T-cell (primary cell): ENCODE results near the gene UBAC2. TPM values are rescaled to one million over a fixed set of nuclear protein-coding genes. Genes with fewer than 3 reads are reported as not detected.

ENCODE experiments used
- ATAC-seq, 4 experiments: fragments of 200-7000 bp in 3 of 4; fragments of 150-1000 bp in 1 of 4; cut with Tn5 transposase; replicated peaks in 1 of 4; 1 replicate in 3 of 4; 2 replicates in 1 of 4; pipeline ENCODE4 v1.10.0; 2021; ENCODE audit warnings: moderate library complexity in 3 of 4, mild to moderate bottlenecking in 2 of 4, moderate number of reproducible peaks in 1 of 4
- CTCF ChIA-PET, 2 donors: fragments of 300-600 bp; sonication (Branson Sonifier 250); formaldehyde crosslinking; loops; one replicate each; lab custom pipeline; 2022; ENCODE audit warnings: antibody characterized with exemption in 2 of 2; lab: Charles Lee
- POLR2A ChIA-PET, 2 donors: fragments of 300-600 bp; sonication (Branson Sonifier 250); formaldehyde crosslinking; loops; one replicate each; lab custom pipeline; 2022; ENCODE audit warnings: antibody characterized with exemption in 2 of 2; lab: Charles Lee
- DNase-seq, 35 experiments: peaks; one replicate each; pipeline versions ENCODE4 v3.0.0 to v3.0.0-alpha.2; 2013 to 2023
- H3K27ac ChIP-seq: one replicate; pipeline ENCODE4 v1.5.1; 2013; ENCODE audit warnings: low read length
- H3K27me3 ChIP-seq, 2 experiments: replicated peaks in 1 of 2; 1 replicate in 1 of 2; 2 replicates in 1 of 2; pipeline versions ENCODE4 v1.6.1 to v1.7.0; 2013; ENCODE audit warnings: low read length in 1 of 2, mixed read lengths in 1 of 2; ENCODE audit not compliant: control insufficient read depth in 2 of 2, insufficient read depth in 2 of 2; ENCODE audit errors: extremely low read depth in 1 of 2
- H3K36me3 ChIP-seq, 2 donors: 1 replicate in 1 of 2; 2 replicates in 1 of 2; pipeline versions ENCODE4 v1.6.1 to v1.7.0; 2013; ENCODE audit warnings: low read length in 1 of 2; ENCODE audit not compliant: control insufficient read depth in 2 of 2, insufficient read depth in 1 of 2; ENCODE audit errors: extremely low read depth in 1 of 2
- H3K4me1 ChIP-seq, 2 experiments: 1 replicate in 1 of 2; 2 replicates in 1 of 2; pipeline versions ENCODE4 v1.6.1 to v1.7.0; 2013; ENCODE audit warnings: low read length in 2 of 2, mixed read lengths in 1 of 2; ENCODE audit not compliant: insufficient read depth in 2 of 2, control insufficient read depth in 1 of 2; ENCODE audit errors: extremely low read depth in 1 of 2
- H3K4me3 ChIP-seq, 2 donors: 1 replicate in 1 of 2; 2 replicates in 1 of 2; pipeline versions ENCODE4 v1.5.1 to v1.7.0; 2013; ENCODE audit warnings: mild to moderate bottlenecking in 2 of 2, low read length in 1 of 2, moderate library complexity in 1 of 2; ENCODE audit not compliant: control insufficient read depth in 1 of 2; ENCODE audit errors: extremely low read depth in 1 of 2
- H3K9me3 ChIP-seq: 2 replicates; pipeline ENCODE4 v1.7.0; 2013
- H3K27ac Mint-ChIP-seq, 2 donors: one replicate each; pipeline ENCODE4 v1.8.0; 2020 to 2021; ENCODE audit warnings: mild to moderate bottlenecking in 2 of 2, mixed read lengths in 2 of 2
- H3K27me3 Mint-ChIP-seq, 2 donors: one replicate each; pipeline ENCODE4 v1.8.0; 2021 to 2022; ENCODE audit warnings: mixed read lengths in 2 of 2
- H3K36me3 Mint-ChIP-seq: one replicate; pipeline ENCODE4 v1.8.0; 2021; ENCODE audit warnings: mixed read lengths
- H3K4me1 Mint-ChIP-seq, 3 donors: one replicate each; pipeline ENCODE4 v1.8.0; 2020 to 2022; ENCODE audit warnings: mixed read lengths in 3 of 3, mild to moderate bottlenecking in 1 of 3
- H3K4me3 Mint-ChIP-seq, 3 donors: one replicate each; pipeline ENCODE4 v1.8.0; 2020 to 2022; ENCODE audit warnings: mild to moderate bottlenecking in 3 of 3, mixed read lengths in 3 of 3, moderate library complexity in 3 of 3
- H3K9me3 Mint-ChIP-seq, 3 donors: one replicate each; pipeline ENCODE4 v1.8.0; 2020 to 2022; ENCODE audit warnings: mixed read lengths in 3 of 3
- WGBS: methylation state at CpG from one replicate; pipeline ENCODE4 v1.1.5; 2013; ENCODE audit warnings: missing lambda C conversion rate; ENCODE audit not compliant: insufficient coverage; 5-methylcytosine and 5-hydroxymethylcytosine counted together
- total RNA-seq, 35 experiments: library from RNA in 6 of 35; stranded (reverse) in 6 of 35; fragments of 120-200 nt in 1 of 35; gene quantifications; one replicate each; pipeline versions ENCODE4 v1.2.1 to v1.2.4 and lab custom pipeline; 2013 to 2026

The UBAC2 gene
- total RNA-seq, 5 donors from 2014 or later (not counting 1 experiment from before 2014, with no cell fraction given) = 83.3 to 99.3 (median 84.9) TPM

DNA sequence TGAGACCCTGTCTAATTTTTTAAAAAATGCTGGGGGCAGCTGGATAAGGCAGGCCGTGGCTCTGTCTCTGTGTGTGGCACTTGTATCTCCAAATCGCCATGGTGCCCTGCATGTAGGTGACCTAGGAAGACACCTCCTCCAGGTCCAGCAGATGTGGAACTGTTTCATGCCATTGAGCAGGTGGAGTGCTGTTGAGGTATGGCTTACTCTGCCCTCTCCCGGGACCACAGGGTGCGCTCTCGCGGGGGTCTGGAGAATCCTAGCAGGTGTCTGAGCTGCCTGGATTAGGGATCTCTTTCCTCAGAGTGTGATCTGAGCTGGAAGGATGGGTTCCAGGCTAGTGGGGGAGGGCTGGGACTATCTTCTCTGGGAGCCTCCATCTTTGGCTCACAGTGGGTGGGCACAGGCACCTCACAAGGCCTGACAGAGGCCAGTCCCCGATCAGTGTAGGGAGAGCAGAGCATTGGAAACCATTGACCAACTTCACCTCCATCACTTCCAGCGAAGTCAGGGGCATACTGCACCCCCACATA, 233.0 kb downstream of the UBAC2 start:
- Mint-ChIP-seq H3K36me3 (no peaks in the 10 kb centered on the region), H3K27me3 (no peaks in the 10 kb centered on the region), H3K27ac (peak overlapping the region; percentile 93 to 95), H3K4me3 (peak overlapping the region; percentile 73 to 84 (median 79)), H3K4me1 (peaks cover 64 to 68% (median 66%) of the 10 kb centered on the region in 3 donors), H3K9me3 (no peaks in the 10 kb centered on the region)
- ATAC-seq = no peak
- CTCF ChIA-PET = interaction anchor here (0.6 to 5.6 kb wide), 14 partner anchors 8 to 169 kb away, joined by 3 to 195 read pairs (median 8); no protein-coding TSS in a partner anchor
- Histone ChIP-seq H3K4me1 (peaks cover 47 to 60% of the 10 kb centered on the region in 2 experiments), H3K9me3 (no peaks in the 10 kb centered on the region), H3K4me3 (peak overlapping the region in 1 of 2 donors; percentile 11), H3K36me3 (no peaks in the 10 kb centered on the region), H3K27me3 (no peaks in the 10 kb centered on the region), H3K27ac (peak overlapping the region; percentile 91)
- DNase-seq = no peak
- POLR2A ChIA-PET = interaction anchor here (0.5 to 1.6 kb wide), 5 partner anchors 13 to 137 kb away, joined by 3 to 6 read pairs (median 3); no protein-coding TSS in a partner anchor
- 92% methylated on average over 5 of the region's 8 CpGs for WGBS

DNA sequence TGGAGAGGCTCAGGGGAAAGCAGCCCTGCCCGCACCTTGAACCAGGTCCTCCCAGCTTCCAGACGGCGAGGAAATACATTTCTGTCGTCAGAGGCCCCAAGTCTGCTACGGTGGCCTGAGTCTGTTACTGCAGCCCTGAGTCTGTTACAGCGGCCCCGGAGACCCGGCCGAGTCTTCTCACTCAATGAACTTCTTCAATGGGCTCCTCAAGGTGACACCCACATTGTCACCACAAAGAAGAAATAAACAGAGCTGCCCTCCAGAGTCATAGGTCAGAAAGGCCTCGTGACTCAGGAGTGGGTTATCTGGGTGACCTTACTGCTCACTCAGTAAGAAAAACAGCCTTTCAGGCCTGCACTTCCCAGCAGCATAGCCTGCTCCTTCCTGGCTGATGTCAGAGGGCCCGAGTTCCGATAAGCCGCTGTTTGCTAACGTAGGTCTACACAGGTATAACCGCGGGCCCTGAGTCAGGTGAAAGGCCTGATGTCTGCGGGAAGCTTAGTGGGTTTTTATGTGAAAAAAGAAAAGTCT, 233.7 kb downstream of the UBAC2 start:
- CTCF ChIA-PET = interaction anchor here (0.6 to 5.6 kb wide), 26 partner anchors 9 to 215 kb away, joined by 3 to 195 read pairs (median 6); partner anchors contain the start of gene GPR18 (in 1 of the 2)
- peak; percentile 46 to 94 (median 84) for DNase-seq
- Histone ChIP-seq H3K27me3 (peaks cover 0 to 4% of the 10 kb centered on the region in 2 experiments), H3K9me3 (no peaks in the 10 kb centered on the region), H3K4me1 (peaks cover 47 to 60% of the 10 kb centered on the region in 2 experiments), H3K4me3 (peak overlapping the region in 1 of 2 donors; percentile 11), H3K27ac (peak overlapping the region; percentile 91), H3K36me3 (no peaks in the 10 kb centered on the region)
- peak; percentile 63 to 76 (median 68) for ATAC-seq
- Mint-ChIP-seq H3K4me3 (peak overlapping the region; percentile 22 to 84 (median 79)), H3K9me3 (no peaks in the 10 kb centered on the region), H3K4me1 (peaks cover 64 to 68% (median 66%) of the 10 kb centered on the region in 3 donors), H3K27me3 (no peaks in the 10 kb centered on the region), H3K36me3 (no peaks in the 10 kb centered on the region), H3K27ac (peak overlapping the region; percentile 93 to 95)
- POLR2A ChIA-PET = interaction anchor here (0.6 to 1.6 kb wide), 17 partner anchors 14 to 359 kb away, joined by 3 to 18 read pairs (median 3); partner anchors contain the start of gene GPR183 (in 1 of the 2)
- WGBS = 5% methylated on average over 17 of the region's 17 CpGs

GRCh38 chr13:99435116-99435515, 234.5 kb downstream of the UBAC2 start:
- ChIA-PET POLR2A (interaction anchor here (0.5 to 1.6 kb wide), 12 partner anchors 15 to 179 kb away, joined by 3 to 18 read pairs (median 3); partner anchors contain the start of gene GPR183 (in 1 of the 2)), CTCF (interaction anchor here (0.5 to 5.6 kb wide), 41 partner anchors 10 to 890 kb away, joined by 3 to 195 read pairs (median 6); partner anchors contain the start of genes GPR18 (in 1 of the 2) and GPR183 (in 1 of the 2))
- Mint-ChIP-seq H3K36me3 (no peaks in the 10 kb centered on the region), H3K27me3 (no peaks in the 10 kb centered on the region), H3K4me3 (peak overlapping the region in 1 of 3 donors; percentile 84), H3K4me1 (peaks cover 64 to 68% (median 66%) of the 10 kb centered on the region in 3 donors), H3K27ac (peak overlapping the region; percentile 87 to 95), H3K9me3 (no peaks in the 10 kb centered on the region)
- Histone ChIP-seq H3K9me3 (no peaks in the 10 kb centered on the region), H3K36me3 (no peaks in the 10 kb centered on the region), H3K27me3 (peaks cover 0 to 5% of the 10 kb centered on the region in 2 experiments), H3K4me3 (no peak overlapping the region), H3K4me1 (peaks cover 47 to 60% of the 10 kb centered on the region in 2 experiments), H3K27ac (peak overlapping the region; percentile 91)
- 75% methylated on average over 6 of the region's 6 CpGs for WGBS
- DNase-seq (no peak), ATAC-seq (no peak)

DNA sequence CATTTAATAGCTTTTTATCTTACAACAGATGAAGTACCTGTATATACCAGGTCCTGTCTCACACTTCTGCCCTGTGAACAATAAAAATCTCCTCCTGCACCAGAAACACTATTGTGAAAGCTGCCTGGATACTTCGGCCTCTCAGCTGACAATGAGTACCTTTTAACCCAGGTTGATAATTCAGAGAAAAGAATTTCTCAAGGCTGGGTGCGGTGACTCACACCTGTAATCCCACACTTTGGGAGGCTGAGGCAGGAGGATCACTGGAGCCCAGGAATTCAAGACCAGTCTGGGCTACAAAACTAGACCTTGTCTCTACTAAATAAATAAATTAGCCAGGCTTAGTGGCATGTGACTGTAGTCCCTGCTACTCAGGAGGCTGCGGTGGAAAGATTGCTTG, 235.3 kb downstream of the UBAC2 start:
- H3K4me3 ChIP-seq = no peak overlapping the region
- no peaks in the 10 kb centered on the region for H3K9me3 ChIP-seq
- H3K27ac ChIP-seq = no peak overlapping the region
- peaks cover 63 to 66% (median 63%) of the 10 kb centered on the region in 3 donors for H3K4me1 Mint-ChIP-seq
- ChIA-PET POLR2A (interaction anchor here (0.5 to 1.6 kb wide), 7 partner anchors 18 to 164 kb away, joined by 3 to 11 read pairs (median 3); partner anchors contain the start of gene GPR183 (in 1 of the 2)), CTCF (interaction anchor here (0.5 to 5.6 kb wide), 50 partner anchors 11 to 891 kb away, joined by 3 to 195 read pairs (median 6); partner anchors contain the start of genes GPR18 (in 1 of the 2), GPR183 (in 1 of the 2), TM9SF2 (in 1 of the 2) and UBAC2 (in 1 of the 2))
- peak overlapping the region; percentile 87 to 95 for H3K27ac Mint-ChIP-seq
- peak overlapping the region in 1 of 3 donors; percentile 84 for H3K4me3 Mint-ChIP-seq
- no peaks in the 10 kb centered on the region for H3K27me3 Mint-ChIP-seq
- ATAC-seq (no peak), DNase-seq (no peak)
- peaks cover 47 to 59% of the 10 kb centered on the region in 2 experiments for H3K4me1 ChIP-seq
- H3K36me3 Mint-ChIP-seq = no peaks in the 10 kb centered on the region
- no peaks in the 10 kb centered on the region for H3K36me3 ChIP-seq
- WGBS = 71% methylated on average over 1 of the region's 3 CpGs
- H3K27me3 ChIP-seq = peaks cover 0 to 5% of the 10 kb centered on the region in 2 experiments
- no peaks in the 10 kb centered on the region for H3K9me3 Mint-ChIP-seq

Other genes with a start within 250 kb of the UBAC2 start
- gene DOCK9, start 222.8 kb upstream of the UBAC2 start, total RNA-seq = 100 to 1,000 TPM in 4 of 5 donors, 10 to 100 TPM in 1; 96.2 to 170 (median 162) TPM
- 10 to 100 TPM; 15.2 to 26.7 (median 16.7) TPM for gene GPR18, start 57.5 kb downstream of the UBAC2 start, total RNA-seq
- gene GPR183, start 106.5 kb downstream of the UBAC2 start, total RNA-seq = 100 to 1,000 TPM in 3 of 5 donors, 10 to 100 TPM in 2; 69.9 to 152 (median 100) TPM